ENCODE data around the gene MYMK.

GRCh38 chr9:133564451-133565116, 39.8 kb upstream of the MYMK start:
- TF ChIP-seq CTCF (IDR thresholded peaks at IDR 0.05) (no peak), POLR2A (IDR thresholded peaks at IDR 0.05) (no peak)
